ENCODE results near the gene TAF15.

Gene TAF15

GRCh38 chr17:35788477-35789368 is 20.6 kb upstream of the TAF15 start:
- DNase-seq: peak; percentile 92

GRCh38 chr17:35790841-35791240 is 18.4 kb upstream of the TAF15 start:
- DNase-seq: peak; percentile 35

- DNase-seq: no peak
These were observed 17.5 kb upstream of the TAF15 start for GRCh38 chr17:35791681-35792350.

DNA sequence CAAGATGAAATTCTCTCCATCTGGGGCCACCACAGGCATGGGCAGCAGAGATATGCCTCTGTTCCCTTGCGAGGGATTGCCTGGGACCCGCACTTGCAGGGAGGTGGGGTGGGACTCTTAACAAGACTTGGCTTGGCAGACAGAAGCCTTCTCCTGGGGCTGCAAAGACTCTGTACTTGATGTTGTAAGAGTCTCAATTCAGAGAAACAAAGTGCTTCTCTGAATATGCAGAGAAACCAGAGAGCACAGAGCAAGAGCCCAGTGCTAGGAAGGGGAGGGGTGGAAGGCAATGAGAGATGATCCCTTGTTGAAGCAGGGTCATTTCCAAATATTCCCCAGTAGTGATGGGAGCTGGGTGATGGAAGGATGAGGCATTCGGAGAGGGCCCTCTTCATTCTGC is 16.0 kb upstream of the TAF15 start:
- no peak for DNase-seq

GRCh38 chr17:35795007-35795870 is 14.0 kb upstream of the TAF15 start, which contains the start of gene MMP28:
MMP28 (minus strand) TSS chr17:35795641; CDS start chr17:35795377, 264 bp downstream.
- peak; percentile 15 for DNase-seq

GRCh38 chr17:35795871-35796265 is 13.4 kb upstream of the TAF15 start:
- DNase-seq: no peak

DNA sequence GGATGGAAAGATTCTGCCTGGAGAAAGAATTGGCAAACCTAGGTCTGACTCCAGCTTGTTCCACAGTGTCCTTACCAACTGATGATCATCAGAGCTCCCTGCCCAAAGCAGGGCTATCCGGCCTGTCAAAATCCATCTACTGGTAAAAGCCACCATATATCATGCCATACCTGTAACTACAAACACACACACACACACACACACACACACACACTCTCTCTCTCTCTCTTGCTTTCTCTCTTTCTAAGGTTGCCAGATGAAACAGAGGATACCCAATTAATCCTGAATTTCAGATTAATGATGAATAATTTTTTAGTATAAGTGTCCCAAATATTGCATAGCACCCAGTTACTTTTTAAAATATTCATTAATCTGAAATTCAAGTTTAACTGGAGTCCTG is 12.3 kb upstream of the TAF15 start:
- no peak for DNase-seq

DNA sequence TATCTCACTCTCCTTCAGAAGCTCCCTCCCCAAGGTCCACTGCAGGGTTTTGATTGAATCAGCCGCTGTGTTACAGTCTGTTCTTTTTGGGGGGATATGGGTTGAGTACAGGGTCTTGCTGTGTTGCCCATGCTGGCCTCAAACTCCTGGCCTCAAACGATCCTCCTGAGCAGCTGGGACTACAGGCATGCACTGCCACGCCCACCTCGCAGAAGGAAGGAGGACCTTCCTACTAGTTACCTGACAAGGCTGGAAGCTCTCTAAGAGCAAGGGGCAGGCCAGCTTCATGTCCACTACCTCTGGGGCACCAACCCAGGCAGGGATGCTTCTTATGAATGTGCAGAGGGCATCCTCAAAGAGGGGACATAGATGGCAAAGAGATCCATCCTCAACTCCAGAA is 11.9 kb upstream of the TAF15 start:
- no peak for DNase-seq

DNA sequence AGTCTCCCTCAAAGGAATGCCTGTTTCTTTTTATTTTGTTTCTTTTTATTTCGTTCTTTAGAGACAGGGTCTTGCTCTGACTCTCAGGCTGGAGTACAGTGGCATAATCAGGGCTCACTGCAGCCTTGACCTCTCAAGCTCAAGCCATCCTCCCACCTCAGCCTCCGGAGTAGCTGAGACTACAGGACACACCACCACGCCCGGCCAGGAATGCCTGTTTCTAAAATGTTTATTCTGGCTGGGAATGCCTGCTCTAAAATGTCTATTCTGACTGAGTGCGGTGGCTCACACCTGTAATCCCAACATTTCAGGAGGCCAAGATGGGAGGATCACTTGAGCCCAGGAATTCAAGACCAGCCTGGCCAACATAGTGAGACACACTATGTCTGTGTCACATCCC is 11.4 kb upstream of the TAF15 start:
- no peak for DNase-seq

DNA sequence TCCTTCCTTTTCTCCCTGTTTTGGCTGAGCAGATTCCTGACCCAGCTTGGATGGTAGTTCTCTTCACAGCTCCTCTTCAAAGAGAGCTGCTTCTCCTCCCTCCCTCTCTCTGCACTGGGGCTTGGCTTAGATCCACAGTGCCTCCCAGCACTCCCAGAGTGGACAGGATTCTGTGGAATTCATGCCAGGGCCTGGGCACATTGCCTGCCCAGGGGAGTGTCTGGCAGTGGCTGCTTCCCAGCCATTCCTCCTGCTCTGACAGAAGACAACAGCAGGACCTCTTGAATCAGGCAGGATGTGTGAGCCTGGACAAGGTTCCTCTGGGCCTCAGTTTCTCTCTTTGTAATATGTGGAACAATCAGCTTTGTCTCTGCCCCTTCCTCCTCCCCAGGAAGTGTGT is 9.3 kb upstream of the TAF15 start:
- peak; percentile 33 for DNase-seq

DNA sequence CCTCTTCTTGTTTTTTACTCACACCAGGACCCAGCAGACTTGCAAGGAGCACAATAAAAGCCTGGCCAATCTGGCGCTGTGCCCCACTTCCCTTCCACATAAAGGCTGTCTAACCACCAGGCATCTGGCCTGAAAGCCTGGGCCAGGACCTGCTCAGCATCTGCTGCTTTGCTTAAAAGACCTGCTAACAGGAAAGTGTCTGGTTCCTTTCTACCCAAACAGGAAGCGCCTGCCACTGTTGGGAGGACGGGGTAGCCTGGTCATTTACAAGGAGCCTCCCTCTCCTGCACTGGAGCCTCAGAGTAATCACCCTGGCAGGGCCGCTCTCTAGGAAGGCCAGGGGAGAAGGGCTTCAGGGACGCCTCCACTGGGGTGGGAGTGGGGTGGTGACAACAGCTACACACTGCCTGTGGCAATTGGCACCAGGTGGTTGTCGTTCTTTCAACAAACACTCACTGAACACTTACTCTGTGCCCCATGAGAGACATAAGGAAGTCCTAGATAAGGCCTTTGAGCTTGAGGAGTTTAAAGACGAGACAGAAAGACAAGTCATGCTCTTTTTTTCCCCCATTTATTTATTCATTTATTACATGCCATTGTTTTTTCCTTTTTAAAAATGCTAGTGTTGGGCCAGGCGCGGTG is 7.6 kb upstream of the TAF15 start:
- DNase-seq: peak; percentile 17

DNA sequence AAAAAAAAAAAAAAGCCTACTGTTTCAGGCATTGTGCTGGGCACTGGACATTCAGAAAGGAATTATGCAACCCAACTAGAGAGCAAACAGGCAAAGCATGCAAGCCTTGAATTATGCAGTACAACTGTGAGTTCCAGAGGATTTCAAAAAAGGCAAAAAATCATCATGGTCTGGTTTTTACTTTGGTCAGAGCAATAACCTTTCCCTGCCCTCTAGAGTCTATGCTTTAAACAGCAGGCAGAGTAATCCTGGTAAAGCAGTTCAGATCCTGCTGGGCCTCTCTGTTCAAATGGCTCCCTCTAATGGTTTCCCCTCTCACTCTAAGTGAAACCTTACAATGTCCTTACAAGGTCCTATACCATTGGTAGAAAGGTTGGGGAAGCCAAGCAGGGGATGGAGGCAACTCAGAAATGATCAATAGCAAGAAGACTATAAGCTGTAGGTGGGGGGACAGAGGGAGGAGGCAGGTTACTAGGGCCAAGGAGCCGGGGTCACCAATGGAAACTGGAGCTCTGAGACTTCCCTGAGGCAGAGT is 4.6 kb upstream of the TAF15 start:
- peak; percentile 86 for DNase-seq

DNA sequence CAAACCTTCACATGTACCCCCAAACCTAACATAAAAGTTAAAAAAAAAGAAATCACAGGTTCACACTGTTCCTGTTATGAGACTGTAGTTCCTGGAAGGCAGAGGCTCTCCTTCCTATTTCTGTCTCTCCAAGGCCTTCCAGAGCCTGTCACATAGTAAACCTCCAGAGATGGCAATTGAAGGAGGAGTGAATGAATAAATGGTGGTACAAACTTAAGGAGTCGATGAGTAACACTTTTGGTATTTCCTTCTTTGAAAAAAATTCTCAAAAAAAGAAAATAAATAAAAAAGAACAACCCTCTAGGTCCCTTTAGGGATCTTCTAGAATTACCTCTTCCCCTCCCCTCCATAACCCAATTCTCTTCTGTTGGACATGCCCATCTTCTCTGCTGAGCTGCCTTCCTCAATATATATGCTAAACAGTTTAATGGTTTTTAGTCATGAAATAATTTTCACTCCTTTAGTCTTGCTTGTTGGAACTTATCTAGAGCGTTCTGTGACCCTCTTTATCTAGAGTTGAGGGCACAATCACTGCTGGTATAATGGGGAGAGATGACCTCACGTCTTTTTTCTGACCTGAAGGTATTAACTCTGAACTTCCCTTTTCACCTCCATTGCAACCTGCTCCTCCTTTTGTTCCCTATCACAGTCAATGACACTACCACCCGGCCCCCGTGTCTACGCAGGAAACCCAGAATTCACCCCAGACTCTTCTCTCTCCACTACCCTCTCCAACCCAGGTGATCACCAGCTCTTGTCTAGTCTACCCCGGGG is 1.7 kb upstream of the TAF15 start:
- peak; percentile 81 for DNase-seq

- DNase-seq: no peak
These were observed 883 bp upstream of the TAF15 start for GRCh38 chr17:35808240-35808961.

DNA sequence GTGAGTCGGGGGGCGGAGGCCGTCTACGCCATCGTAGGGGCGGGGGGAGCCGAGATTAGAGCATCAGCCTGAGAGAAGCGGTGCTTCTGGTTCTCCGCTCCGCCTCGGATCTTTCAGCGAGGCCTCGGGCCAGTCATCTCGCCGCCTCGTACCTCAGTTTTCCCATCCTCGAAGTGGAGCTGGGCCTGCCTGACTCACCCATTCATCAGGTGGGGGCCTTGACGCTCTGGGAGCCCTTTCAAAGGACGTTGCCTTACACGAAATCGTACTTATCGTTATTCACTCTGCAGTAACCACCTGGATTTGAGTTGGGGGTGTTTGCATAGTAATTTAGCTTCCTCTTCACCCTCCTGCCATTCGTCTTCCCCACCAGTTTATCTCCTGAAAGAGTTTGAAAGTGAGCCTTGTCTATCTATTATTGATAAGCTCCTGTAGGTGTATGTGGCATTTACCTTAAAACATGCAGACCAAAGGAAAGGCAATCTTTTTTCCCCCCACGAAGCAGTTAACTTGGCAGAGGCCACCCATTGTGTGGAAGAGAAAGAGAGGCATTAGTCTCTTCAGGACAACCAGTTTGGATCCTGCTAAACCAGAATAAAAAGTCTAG is 674 bp downstream of the TAF15 start:
- no peak for DNase-seq

GRCh38 chr17:35811759-35812158 is 2.5 kb downstream of the TAF15 start:
- no peak for DNase-seq

DNA sequence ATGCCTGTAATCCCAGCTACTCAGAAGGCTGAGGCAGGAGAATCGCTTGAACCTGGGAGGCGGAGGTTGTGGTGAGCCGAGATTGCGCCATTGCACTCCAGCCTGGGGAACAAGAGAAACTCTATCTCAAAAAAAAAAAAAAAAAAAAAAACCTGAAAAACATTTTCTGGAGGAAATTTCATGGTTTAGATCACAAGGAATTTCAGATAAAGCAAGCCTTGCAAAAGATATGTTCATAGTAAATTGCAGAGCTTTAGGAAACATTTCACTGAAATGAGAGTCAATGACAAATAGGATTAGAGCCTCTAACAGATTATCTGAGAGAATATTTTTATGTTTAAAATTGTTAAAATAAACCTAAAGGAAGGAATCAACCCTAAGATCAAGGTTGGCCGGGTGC is 3.2 kb downstream of the TAF15 start:
- no peak for DNase-seq

GRCh38 chr17:35816723-35817122 is 7.4 kb downstream of the TAF15 start:
- no peak for DNase-seq

DNA sequence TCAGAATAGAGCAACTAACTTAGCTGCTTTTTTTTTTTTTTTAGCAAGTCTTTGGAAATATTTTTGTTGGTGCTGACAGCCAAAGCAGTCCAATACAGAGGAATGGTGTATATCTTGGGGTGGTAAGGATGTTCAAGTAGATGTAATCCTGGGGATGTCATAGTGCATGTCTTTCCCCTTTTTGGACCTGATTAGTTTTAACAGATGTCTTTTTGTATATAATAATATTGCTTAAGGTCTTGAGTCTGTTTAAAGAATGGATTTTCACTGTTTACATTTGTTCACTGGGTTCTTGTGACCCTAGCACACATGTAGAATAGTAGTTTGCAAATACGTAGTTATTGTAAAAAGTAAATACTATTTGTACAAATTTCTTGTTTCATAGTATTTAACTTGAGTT is 7.9 kb downstream of the TAF15 start:
- no peak for DNase-seq

- DNase-seq: no peak
These were observed 10.2 kb downstream of the TAF15 start for GRCh38 chr17:35819455-35819854.

- DNase-seq: no peak
These were observed 12.0 kb downstream of the TAF15 start for GRCh38 chr17:35821308-35821707.
